HG02938 (cell line): ENCODE measurements around the gene ITGBL1.

Experiments
- ATAC-seq: cut with Tn5 transposase; IDR thresholded peaks from one replicate; pipeline ENCODE4 v1.9.1; 2021; ENCODE audit warnings: mild to moderate bottlenecking, moderate library complexity; ENCODE audit not compliant: unreplicated experiment

Gene ITGBL1

GRCh38 chr13:101690871-101691270 is 238.4 kb downstream of the ITGBL1 start:
- no peak for ATAC-seq

- ATAC-seq: no peak
Observed at GRCh38 chr13:101691341-101691860, 238.9 kb downstream of the ITGBL1 start.

- no peak for ATAC-seq
Observed at GRCh38 chr13:101695870-101696516, 243.5 kb downstream of the ITGBL1 start.

DNA sequence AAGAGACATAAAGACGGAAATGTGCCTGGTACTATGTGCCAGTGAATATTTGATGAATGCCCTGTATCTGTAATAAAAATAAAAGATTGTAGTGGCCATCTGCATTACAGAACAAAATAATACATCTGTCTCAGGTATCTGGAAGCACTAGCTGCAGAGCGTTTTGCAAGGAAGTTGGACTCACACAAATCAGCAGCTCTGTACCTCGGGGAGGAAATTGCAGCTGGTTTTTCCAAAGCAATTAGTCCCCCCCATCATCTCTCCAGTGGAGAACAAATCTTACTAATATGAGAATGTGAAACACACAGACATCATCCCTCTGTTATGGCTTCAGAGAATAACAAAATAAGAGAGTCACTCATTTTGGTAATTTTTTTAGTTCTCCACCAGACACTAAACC is 245.3 kb downstream of the ITGBL1 start:
- ATAC-seq: no peak

DNA sequence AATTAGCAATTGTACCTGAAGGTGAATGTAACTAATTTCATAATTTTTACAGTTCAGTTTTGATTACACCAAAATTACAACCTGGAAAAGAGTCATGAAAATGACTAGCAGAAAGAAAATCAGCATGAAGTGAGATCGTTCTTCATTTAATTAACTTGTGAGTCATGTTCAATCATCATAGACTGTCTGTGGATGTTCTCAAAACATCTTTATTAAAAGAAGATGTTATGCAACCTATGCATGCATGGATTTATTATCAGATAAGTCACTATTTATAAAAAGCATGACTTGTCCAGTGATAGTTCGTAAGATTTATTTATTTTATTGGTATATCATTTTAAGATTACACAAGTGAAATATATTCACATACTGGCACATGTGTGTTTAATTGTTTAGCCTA is 245.9 kb downstream of the ITGBL1 start:
- no peak for ATAC-seq

DNA sequence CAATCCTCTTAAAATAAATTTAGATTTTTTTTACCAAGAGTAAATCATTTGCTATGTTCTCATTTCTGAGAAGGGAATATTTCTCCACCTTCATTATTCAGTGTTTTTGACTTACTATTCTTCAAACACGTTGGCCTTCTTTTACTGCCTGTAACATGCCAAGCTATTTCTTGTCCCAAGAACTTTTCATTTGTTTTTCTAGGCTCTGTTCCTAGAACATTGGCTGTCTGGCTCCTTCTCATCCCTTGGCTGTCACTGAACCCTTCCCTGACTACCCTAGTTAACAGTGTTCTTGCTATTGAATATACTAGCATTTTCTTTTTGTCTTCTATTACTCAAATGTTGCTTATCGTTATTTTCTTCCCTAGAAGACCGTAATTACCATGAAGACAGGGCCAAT is 248.1 kb downstream of the ITGBL1 start:
- ATAC-seq: no peak

GRCh38 chr13:101703081-101703480 is 250.6 kb downstream of the ITGBL1 start:
- ATAC-seq: no peak

DNA sequence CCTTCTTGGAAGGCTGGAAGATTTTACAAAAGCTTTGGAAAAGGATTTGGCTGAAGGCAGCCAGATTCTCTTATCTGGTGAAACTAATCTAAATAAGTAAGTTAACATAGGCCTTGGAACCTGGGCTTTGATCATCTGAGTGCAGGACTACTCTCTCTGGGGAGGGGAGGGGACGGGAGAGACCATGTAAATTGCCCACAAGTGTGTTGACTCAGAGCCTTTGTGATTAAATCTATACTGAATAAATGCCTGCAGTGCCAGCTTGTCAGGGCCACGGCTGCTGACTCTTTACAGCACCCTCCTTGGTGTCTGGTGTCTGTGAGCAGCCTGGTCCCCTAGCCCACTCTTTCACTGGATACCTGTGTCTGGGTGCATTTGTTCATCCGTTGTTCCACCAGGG is 251.4 kb downstream of the ITGBL1 start:
- no peak for ATAC-seq

DNA sequence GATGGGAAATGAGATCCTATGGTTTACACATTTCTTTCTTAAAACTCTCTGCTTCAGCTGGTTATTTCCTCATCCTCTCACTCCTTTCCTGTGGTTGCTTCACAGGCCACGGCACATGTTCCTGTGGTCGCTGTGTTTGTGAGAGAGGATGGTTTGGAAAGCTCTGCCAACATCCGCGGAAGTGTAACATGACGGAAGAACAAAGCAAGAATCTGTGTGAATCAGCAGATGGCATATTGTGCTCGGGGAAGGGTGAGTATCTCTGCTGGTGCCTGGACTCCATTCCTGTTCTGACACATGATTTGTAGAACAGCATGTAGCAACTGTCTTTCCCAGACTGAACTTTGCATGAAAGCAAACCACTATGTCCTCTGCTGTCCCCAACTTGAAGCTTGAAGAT is 254.2 kb downstream of the ITGBL1 start:
- no peak for ATAC-seq

GRCh38 chr13:101707659-101708058 is 255.2 kb downstream of the ITGBL1 start:
- no peak for ATAC-seq

GRCh38 chr13:101708115-101708514 is 255.6 kb downstream of the ITGBL1 start:
- no peak for ATAC-seq

GRCh38 chr13:101709952-101710351 is 257.5 kb downstream of the ITGBL1 start:
- no peak for ATAC-seq

DNA sequence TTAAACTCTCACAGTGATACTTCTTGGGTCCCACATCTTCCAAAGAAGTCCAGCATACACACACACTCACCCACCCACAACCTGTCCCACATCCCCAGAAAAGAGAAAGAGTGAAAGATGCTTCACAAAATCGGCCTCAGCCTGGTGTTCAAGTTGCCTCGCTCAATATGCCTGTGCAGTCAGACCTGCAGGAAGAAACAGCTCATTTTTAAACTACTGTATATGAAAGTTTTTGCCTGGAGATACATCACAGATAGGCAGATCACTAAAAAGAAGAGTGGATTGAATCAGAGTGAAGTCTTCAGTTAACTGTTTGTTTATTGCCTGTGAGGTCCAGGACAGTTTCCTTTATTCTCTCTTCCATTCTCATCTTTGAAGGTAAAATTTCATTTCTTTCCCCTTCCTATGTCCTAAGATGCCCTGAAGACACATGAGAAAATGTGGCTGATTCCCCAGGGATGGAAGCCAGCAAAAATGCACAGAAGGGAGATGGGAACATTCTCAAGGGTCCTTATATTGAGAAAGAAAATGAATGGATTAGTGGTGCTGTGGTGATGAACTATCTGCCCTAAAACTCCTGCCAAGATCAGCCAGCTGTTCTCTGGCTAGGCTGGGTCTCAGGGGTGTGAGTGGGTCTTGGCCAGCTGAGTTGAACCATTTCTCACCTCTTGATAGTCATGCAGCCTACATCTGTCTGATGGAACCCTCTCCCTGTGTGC is 259.0 kb downstream of the ITGBL1 start:
- no peak for ATAC-seq

GRCh38 chr13:101712026-101712348 is 259.5 kb downstream of the ITGBL1 start:
- ATAC-seq: no peak

GRCh38 chr13:101714195-101714594 is 261.7 kb downstream of the ITGBL1 start:
- no peak for ATAC-seq

DNA sequence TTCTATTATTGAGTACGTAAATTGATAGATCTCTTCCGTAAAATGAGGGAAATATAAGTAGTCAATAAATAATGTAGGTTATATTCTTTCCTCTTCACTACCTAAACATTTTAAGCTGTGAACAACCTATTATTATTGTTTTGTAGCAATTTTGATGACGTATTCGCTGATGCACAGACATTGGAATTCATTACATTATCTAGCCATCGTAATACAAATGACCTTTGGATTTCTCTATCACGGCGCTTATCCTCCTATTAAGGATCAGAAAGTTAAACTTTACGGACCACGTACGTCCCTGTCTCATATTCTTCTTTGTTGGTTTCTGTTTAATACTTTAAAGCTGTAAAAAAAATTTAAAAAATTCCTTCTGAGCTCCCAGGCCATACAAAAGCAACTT is 264.9 kb downstream of the ITGBL1 start:
- ATAC-seq: no peak

GRCh38 chr13:101718496-101718895 is 266.0 kb downstream of the ITGBL1 start:
- no peak for ATAC-seq

GRCh38 chr13:101726681-101727080 is 274.2 kb downstream of the ITGBL1 start:
- no peak for ATAC-seq

- peak; percentile 53 for ATAC-seq
Observed at GRCh38 chr13:101727118-101727517, 274.6 kb downstream of the ITGBL1 start.

DNA sequence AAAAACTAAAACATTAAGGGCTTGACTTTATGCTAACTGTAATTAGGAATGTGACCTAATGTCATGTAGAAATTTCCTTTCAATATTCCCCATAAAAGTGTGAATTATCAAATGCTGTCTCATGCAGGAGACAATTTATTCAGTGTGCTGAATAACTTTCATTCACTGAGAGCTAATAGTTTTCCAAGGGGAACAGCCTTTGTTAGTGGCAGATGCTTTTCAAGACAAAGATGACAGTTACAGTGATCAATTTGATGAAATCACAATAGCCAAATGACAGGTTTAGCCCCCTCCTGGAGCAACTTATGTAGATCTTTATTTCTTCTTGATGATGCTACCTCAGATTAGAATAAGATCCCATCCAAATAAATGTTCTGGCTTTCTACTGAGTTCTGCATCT is 275.5 kb downstream of the ITGBL1 start:
- ATAC-seq: no peak

DNA sequence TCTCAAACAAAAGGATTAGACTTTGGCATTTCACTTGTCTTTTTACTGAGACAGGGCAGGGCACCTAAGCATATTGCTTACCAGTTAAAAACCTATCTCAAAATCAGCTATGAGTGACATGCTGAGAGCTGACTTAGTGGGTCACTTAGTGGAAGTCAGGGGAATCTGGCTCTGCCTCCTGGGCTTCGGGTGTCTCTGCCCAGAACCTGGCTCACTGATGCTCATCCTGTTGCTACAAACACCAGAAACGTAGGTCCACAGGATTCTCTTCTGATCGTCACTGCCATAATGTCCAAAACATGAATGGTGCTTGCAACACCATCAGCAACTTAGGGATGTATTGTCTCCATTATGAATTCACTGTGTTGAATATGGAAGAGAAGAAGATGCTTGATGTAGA is 276.1 kb downstream of the ITGBL1 start:
- ATAC-seq: no peak

GRCh38 chr13:101730420-101731000 is 278.0 kb downstream of the ITGBL1 start:
- ATAC-seq: no peak
